Measurements from ENCODE around the gene CCNF.
"Not testable (repeated sequence)": the region's sequence is repeated elsewhere in the genome, so short reads cannot be mapped to it uniquely, and the experiment has no call there.

Gene CCNF

DNA sequence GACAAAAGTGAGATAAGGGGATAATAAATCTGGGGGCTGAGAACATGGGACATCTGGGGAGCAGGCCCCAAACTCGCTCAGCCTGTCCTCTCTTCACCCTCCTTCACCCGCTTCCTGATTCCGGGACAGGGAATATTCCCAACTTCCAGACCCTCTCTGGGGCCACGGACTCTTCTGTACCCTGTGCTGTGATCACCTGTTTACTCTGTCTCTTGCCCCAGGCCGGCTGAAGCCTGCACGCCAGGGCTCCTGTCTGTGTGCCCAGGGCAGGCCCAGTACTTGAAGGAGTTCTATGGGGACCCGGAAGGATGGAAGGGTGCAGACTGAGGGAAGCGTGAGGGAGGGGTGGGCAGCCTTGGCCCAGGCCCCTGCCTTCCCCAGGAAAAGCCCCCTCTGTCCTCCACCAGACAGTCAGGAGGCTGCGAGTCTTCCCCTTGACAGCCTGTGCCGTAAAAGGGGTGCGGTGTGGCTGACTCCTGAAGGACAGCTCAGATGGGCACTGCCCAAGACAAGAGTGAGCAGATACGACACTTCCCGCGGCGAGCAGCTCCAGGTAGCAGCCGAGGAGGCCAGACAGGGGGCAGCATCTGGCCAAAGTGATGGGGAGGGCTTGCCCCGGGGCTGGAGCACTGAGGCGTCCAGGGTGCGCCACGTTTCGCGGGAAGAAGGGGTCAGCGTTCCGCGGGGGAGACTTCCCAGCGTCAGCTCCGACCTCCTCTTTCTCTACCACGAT lies 1.0 kb upstream of the CCNF start:
- DNase-seq (ENCODE audit: low read depth, low spot score) = no peak

DNA sequence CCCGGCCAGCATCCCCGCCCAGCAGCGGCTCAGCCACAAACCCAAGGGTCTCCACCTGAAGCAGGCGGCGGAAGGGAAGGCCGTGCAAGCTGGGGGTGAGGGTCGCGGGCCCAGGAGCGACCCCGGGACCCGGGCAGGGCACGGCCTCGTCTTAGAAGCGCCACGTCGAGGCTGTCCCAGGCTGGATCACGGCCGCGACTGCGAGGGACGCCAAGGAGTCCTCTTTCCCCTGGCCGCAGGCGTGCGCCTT lies 538 bp upstream of the CCNF start:
- no peak for DNase-seq (ENCODE audit: low read depth, low spot score)

DNA sequence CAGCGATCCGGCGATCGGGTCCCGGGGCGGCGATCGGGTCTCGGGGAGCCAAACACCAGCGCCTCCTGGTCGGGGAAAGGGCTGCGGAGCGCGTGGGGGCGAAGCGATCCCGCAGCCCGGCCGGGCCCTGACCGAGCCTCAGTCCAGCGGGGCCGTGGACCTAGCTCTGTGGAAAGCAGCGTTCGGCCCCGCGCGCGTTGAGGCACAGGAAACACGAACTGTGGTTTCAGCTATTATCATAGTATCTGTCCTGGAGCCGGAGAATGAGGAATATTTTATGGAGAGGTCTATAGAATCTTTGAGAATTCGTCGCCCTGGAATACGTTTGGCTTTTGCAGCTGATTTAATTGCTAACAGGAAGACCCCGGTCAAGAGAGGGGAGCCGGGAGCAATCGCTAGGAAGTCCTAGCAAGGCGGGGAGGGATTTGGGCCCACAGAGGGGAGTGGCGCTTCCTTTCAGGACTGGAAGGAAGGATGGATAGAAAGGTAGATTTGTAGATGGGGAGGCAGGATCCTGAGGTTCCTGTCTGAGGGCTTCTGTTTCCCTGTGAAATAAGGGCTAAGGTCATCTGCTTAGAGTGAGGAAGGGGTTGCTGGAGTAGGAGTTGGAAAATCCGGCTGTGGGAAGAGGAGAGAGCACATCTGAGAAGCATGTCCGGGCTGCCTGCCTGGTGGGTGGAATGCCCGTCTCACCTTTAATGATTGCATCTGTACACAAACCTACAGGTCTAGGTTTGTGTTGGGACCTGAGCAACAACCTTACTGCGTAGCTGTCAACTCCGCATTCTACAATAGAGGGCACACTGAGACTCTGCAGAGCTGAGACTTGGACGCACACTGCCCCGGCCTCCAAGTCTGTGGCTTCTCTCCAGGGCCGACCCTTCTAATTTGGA lies 770 bp downstream of the CCNF start:
- DNase-seq (ENCODE audit: low read depth, low spot score) = no peak

DNA sequence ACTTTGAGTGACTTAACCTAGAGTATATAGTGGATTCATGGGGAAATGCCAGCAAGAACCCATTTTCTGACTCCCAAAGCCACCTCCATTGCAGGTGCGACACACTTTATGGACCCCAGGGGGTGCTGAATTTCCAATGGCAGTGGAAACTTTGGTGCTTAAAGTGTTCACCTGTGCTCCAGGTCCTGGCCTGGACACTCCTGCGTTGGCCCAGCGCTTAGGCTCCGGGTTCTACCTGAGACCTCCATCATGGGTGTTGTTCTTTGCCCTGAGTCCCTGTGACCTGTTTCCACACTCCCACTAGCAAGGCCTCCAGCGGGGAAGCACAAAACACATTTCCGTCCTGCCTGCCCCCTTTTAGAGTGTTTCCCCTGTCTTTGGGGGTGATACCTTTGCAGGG lies 3.0 kb downstream of the CCNF start:
- DNase-seq (ENCODE audit: low read depth, low spot score) = no peak

DNA sequence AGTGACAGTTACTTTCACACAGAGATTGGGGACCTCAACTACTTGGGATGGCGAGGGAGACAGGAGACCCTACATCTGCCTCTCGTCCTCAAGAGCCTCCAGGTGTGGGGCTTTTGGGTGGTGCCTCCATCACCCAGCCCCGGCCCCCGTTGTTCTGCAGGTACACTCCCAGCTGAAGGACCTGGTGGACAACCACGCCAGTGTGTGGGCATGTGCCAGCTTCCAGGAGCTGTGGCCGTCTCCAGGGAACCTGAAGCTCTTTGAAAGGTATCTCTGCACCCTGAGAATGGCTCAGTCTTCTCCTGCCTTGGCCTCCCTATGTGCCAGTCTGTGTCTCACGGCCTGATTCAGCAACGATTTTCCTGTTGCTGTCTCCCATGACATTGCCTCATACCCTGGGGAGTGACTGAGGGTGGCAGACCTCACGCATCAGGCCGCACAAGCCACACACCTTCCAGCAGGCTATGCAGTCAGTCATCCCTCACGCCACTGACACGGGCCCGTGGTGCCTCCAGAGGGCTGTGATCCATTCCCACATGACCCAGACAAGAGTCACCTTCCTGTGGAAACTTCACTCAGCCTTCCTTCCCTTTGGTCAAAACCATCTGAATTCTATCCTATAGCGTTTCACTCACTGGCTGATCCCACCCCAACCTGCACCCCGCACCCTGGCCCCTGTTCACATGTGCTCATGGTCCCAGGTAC lies 3.7 kb downstream of the CCNF start:
- no peak for DNase-seq (ENCODE audit: low read depth, low spot score)

DNA sequence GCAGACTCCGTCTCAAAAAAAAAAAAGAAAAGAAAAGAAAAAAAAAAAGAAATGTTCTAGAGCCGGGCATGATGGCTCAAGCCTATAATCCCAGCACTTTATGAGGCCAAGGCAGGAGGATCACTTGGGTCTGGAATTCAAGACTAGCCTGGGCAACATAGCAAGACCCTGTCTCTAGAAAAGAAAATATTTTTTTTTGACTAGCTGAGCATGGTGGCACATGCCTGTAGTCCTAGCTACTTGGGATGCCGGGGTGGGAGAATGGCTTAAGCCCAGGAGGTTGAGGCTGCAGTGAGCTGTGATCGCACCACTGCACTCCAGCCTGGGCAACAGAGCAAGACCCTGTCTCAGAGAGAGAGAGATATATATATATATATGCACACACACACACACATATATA lies 6.0 kb downstream of the CCNF start:
- not testable (repeated sequence) for DNase-seq (ENCODE audit: low read depth, low spot score)

DNA sequence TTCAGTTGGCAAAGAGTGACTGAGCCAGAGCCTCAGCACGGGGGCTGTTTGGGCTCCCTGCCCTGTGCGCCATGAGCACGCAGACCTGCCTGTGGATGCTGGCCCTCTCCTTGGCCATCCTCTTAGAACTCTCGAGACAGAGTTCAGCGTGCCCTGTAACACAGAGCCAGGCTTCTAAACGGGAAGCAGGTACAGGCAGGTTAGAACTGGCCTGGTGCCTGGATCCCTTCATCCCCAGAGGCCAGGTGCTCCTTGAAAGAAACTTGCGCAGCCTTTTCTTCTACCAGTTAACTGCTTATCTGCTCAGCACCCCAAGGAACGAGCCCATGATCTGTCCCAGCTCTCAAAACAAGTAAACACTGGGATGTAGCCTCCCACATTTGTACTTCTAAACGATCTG lies 6.9 kb downstream of the CCNF start:
- no peak for DNase-seq (ENCODE audit: low read depth, low spot score)

DNA sequence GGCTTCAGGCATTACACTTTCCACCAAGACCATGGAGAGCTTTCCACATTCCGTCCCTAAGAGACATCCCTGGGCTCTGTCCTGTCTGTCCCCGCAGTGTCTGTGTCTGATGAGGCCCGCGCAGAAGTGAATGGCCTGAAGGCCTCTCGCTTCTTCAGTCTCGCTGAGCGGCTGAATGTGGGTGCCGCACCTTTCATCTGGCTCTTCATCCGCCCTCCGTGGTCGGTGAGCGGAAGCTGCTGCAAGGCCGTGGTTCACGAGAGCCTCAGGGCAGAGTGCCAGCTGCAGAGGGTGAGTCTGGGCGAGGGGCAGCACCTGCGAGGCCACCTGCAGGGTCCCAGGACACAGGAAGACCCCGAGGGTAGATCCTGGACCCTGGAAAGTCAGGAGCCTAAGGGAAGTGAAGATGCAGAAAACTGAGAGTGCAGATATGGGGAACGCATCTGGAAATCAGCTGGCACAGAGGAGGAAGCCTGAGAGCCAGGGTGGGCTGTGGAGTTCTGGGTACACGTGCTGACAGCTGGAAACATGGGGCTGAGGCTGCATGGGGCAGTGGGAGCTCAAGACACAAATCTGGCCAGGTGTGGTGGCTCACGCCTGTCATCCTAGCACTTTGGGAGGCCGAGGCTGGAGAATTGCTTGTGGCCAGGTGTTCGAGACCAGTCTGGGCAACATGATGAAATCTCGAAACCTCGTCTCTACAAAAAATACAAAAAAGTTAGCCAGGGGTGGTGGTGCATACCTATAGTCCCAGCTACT lies 8.0 kb downstream of the CCNF start:
- DNase-seq (ENCODE audit: low read depth, low spot score) = no peak

DNA sequence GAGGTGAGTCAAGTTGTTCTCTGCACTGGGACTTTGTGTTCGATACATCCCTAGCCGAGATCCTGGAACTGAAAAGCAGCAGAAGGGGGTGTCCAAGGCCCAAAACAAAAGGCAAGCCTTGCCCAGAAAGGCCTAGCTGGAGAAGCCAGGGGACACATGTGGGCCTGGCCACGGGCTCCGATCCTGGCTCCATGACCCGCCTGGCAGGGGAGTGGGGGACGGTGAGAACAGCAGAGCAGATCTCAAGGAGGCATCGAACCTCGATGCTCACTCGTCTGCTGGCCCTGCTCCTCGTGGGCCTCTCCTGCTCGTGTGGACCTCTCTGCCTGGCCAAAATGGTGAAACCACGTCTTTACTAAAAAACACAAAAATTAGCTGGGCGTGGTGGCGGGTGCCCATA lies 8.9 kb downstream of the CCNF start:
- DNase-seq (ENCODE audit: low read depth, low spot score) = no peak

DNA sequence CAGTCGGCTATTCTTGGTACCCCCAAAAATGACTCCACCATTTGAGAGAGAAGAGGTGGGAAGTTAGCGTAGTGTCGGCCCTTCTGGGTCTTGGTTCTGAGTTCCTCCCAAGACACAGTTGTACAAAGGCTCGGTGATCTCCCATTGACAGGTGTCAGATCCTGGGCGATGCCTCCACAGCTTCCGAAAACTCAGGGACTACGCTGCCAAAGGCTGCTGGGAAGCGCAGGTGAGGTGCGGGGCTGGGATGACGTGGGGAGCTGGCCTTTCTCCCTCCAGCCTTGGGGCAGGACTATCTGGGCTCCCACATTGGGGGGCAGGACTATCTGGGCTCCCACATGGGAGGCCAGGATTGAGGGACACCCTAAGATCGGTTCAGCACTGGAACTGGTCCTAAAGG lies 10.4 kb downstream of the CCNF start:
- DNase-seq (ENCODE audit: low read depth, low spot score) = no peak

DNA sequence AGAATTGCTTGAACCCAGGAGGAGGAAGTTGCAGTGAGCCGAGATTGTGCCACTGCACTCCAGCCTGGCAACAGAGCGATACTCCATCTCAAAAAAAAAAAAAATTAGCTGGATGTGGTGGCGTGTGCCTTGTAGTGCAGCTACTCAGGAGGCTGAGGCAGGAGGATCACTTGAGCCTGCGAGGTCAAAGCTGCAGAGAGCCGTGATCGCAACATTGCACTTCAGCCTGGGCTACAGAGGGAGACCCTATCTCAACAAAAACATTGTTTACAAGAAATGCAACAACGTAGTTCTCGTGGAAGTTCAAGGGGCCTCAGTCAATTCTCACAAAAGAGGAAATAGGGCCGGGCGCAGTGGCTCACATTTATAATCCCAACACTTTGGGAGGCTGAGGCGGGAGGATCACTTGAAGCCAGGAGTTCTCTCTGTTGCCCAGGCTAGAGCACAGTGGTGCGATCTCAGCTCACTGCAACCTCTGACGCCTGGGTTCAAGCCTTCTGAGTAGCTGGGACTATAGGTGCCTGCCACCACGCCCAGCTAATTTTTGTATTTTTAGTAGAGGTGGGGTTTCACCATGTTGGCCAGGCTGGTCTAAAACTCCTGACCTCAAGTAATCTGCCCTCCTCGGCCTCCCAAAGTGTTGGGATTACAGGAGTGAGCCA lies 12.0 kb downstream of the CCNF start:
- not testable (repeated sequence) for DNase-seq (ENCODE audit: low read depth, low spot score)

DNA sequence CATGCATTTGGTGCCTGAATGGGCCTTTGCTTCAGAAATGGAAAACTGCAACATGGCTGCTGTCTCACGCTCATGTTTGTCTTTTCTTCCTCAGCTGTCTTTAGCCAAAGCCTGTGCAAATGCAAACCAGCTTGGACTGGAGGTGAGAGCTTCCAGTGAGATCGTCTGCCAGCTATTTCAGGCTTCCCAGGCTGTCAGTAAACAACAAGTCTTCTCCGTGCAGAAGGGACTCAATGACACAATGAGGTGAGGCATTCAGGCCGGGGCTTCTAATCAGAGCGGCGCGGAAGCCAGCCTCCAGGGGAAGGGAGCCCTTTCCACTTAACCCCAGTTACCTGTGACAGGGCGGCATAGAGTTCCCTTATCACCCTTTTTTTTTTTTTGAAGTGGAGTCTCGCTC lies 14.3 kb downstream of the CCNF start:
- no peak for DNase-seq (ENCODE audit: low read depth, low spot score)

DNA sequence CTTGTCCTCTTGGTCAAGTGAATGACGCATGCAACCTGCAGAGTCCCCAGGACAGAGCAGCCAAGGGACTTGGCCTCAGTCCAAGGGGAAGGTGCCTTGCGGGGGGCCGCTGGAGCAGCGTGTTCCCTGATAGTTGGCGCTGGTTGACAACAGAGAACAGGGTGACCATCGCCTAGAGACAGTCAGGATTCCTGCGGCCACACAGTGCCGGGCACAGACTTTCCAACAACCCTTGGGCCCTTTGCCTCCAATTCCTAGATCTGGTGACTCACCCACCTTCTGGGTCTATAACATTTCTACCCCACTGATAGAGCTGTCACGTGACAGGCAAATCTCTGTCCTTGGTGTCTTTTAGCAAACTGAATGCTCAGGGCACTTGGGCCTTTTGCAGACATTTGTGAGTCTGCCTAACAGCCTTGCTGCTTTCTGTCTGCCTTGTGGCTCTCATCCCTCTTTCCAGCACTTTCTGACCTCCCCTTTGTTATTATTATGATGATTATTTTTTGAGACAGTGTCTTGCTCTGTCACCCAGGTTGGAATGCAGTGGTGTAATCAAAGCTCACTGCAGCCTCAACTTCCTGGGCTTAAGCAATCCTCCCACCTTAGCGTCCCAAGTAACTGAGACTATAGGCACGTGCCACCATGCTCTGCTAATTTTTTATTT lies 18.8 kb downstream of the CCNF start:
- no peak for DNase-seq (ENCODE audit: low read depth, low spot score)

DNA sequence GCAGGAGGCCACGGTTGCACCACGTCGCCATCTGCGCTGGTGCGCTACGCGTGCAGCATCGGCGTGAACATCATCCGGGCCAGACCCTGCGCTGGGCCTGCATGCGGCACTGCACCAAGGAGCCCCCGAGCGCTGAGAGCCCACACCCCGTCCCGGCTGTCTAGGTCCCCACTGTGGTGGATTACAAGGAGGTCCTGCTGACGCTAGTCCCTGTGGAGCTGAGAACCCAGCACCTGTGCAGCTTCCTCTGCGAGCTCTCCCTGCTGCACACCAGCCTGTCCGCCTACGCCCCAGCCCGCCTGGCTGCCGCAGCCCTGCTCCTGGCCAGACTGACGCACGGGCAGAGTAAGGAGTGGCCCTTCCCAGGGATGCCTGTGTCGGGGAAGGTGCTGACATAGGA lies 19.9 kb downstream of the CCNF start:
- DNase-seq (ENCODE audit: low read depth, low spot score) = no peak

DNA sequence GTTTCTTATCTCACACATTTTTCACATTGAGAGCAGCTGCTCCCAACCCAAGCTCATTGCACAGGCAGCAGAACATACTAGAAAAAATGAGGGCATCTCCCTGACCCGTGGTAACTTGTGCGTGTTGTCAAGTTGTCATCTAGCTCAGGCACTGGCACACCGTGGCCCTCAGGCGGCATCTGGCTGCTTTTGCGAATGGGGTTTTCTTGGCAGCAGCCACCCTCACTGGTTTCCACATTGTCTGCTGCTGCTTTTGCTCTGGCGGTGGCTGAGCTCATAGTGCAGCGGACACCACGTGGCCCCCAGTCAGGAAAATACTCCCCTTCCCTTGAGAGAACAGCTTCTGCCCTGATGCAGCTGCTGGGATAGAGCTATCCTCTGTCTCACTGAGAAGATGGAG lies 21.3 kb downstream of the CCNF start:
- no peak for DNase-seq (ENCODE audit: low read depth, low spot score)

DNA sequence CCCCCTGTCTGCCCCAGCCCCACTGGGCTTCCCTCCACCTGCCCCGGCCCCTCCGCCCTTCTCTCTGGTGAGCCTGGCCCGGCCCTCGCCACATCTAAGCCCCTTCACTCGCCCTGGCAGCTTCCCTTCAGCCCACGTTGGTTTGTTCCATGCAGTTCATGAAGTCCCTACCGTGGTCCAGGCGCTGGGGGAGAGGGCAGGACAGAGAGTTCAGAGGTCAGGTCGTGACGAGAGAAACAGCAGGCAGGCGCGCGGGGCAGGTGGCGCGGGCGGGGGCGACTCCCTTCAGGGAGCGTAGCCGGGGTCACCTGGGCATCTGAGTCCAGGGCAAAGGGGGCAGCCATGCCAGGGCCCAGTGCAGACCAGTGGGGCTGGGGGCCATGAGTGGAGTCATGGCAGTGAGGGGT lies 21.7 kb downstream of the CCNF start:
- DNase-seq (ENCODE audit: low read depth, low spot score) = no peak

DNA sequence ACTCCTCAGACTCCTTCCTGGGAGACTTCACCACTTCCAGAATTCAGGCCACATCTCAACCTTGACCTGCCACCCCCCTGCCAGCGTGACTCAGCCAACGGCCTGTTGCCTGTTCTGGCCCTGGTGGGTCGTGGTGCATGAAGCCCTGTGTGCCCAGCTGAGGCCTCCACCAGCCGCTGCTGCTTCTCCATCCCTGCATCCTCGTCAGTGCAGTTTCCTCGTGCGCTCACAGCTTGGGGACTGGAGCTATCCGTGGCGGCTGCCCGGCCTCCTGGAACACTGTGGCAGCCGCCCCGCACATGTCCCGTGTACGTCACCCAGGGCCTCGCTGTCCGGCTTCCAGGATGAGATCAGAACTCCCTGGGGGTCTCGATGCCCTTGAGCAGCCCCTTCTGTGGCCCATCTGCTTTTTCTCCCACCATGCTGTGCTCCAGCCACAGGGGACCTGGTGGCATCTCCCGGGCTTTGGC lies 22.6 kb downstream of the CCNF start:
- DNase-seq (ENCODE audit: low read depth, low spot score) = no peak

DNA sequence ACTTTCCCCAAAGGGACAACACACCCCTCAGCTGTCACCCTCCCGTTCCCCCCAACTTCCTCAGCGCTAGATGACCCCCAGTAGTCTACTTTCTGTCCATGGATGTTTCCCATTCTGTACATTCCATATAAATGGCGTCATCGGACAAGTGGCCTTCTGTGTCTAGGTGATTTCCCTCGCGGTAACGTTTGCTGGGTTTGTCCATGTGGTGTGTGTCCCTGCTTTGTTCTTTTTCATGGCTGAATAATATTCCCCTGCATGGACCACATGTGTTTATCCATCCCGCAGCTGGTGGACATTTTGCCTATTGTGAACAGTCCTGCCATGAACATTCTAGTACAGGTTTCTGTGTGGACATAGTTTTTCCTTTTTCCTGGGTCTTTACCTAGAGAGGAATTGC lies 23.4 kb downstream of the CCNF start:
- DNase-seq (ENCODE audit: low read depth, low spot score) = no peak

DNA sequence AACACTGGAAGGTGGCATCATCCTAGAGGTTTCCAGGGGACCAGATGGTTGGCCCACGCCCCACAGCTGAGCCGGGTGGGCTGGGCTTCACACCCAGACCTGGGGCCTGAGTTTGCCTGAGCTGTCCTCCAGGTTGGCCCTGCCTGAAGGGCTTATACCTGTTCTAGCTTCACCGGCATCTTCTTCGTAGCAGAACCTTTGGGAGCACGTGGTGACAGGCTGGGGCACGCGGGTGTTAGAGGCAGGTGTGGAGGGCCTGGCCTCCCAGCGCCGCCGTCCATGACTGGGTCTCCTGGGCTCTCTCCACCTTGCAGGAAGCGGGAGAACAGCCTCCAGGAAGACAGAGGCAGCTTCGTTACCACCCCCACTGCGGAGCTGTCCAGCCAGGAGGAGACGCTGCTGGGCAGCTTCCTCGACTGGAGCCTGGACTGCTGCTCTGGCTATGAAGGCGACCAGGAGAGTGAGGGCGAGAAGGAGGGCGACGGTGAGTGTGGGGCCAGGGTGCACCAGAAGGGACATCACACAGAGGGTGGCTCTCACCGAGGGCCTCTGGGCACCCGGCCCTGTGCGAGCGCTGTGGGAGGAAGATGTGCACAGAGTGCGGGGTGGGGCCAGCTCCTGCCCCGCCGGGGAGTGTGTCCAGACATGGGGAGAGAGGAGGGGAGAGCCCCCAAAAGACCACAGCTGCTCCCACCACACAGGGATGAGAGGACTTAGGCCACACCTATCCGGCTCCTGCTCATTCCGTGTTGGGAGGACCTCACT lies 26.0 kb downstream of the CCNF start:
- no peak for DNase-seq (ENCODE audit: low read depth, low spot score)

DNA sequence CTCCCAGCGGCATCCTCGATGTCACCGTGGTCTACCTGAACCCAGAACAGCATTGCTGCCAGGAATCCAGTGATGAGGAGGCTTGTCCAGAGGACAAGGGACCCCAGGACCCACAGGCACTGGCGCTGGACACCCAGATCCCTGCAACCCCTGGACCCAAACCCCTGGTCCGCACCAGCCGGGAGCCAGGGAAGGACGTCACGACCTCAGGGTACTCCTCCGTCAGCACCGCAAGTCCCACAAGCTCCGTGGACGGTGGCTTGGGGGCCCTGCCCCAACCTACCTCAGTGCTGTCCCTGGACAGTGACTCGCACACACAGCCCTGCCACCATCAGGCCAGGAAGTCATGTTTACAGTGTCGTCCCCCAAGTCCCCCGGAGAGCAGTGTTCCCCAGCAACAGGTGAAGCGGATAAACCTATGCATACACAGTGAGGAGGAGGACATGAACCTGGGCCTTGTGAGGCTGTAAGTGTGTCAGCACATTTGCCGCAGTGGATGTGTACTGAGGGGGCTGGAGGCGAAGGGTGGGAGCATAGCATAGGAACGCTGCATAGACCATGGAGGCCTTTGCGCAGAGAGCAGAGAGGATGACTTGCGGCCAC lies 27.4 kb downstream of the CCNF start:
- DNase-seq (ENCODE audit: low read depth, low spot score) = no peak
